Hindlimb muscle (tissue), 1 donor: ENCODE data around the gene HSD11B1L. TPM values are rescaled to one million over a fixed set of nuclear protein-coding genes. Genes with fewer than 3 reads are reported as not detected.

Source experiments
- DNase-seq: peaks from one replicate; pipeline ENCODE4 v3.0.0-alpha.2; 2013
- polyA plus RNA-seq: library from polyadenylated mRNA; unstranded; fragments of 120-200 nt; gene quantifications from one replicate; pipeline ENCODE4 v1.2.1, GENCODE V29; 2013; ENCODE audit not compliant: insufficient read length

HSD11B1L gene
- polyA plus RNA-seq, 1 donor: 6.3 TPM

- DNase-seq: no peak
These were observed 13.0 kb upstream of the HSD11B1L start for GRCh38 chr19:5667751-5668271.

- no peak for DNase-seq
These were observed 11.6 kb upstream of the HSD11B1L start for GRCh38 chr19:5669212-5669611.

GRCh38 chr19:5671600-5671999 lies 9.2 kb upstream of the HSD11B1L start:
- no peak for DNase-seq

- DNase-seq: no peak
These were observed 7.9 kb upstream of the HSD11B1L start for GRCh38 chr19:5672708-5673459.

GRCh38 chr19:5673752-5674151 lies 7.1 kb upstream of the HSD11B1L start:
- no peak for DNase-seq

GRCh38 chr19:5674714-5675113 lies 6.1 kb upstream of the HSD11B1L start:
- DNase-seq: no peak

- peak; percentile 53 for DNase-seq
These were observed 4.6 kb upstream of the HSD11B1L start for GRCh38 chr19:5676105-5676771.

GRCh38 chr19:5676772-5677105 lies 4.1 kb upstream of the HSD11B1L start:
- no peak for DNase-seq

GRCh38 chr19:5677136-5677535 lies 3.7 kb upstream of the HSD11B1L start:
- no peak for DNase-seq

GRCh38 chr19:5677580-5677979 lies 3.2 kb upstream of the HSD11B1L start:
- DNase-seq: no peak

- DNase-seq: no peak
These were observed 2.6 kb upstream of the HSD11B1L start for GRCh38 chr19:5678071-5678718.

- no peak for DNase-seq
These were observed 1.3 kb upstream of the HSD11B1L start for GRCh38 chr19:5679289-5680083.

GRCh38 chr19:5680084-5680436 lies 767 bp upstream of the HSD11B1L start:
- no peak for DNase-seq

- DNase-seq: no peak
These were observed 722 bp downstream of the HSD11B1L start for GRCh38 chr19:5681391-5682106.

- DNase-seq: no peak
These were observed 1.3 kb downstream of the HSD11B1L start for GRCh38 chr19:5682107-5682482.

GRCh38 chr19:5683177-5683886 lies 2.5 kb downstream of the HSD11B1L start:
- no peak for DNase-seq

GRCh38 chr19:5684694-5685430 lies 4.0 kb downstream of the HSD11B1L start:
- no peak for DNase-seq

GRCh38 chr19:5686326-5686646 lies 5.5 kb downstream of the HSD11B1L start:
- no peak for DNase-seq

- DNase-seq: peak; percentile 91
These were observed 6.0 kb downstream of the HSD11B1L start for GRCh38 chr19:5686647-5687359.
